NT2/D1 (cell line): ENCODE results near the gene CDH1.

Source experiments
- DNase-seq: peaks from one replicate; pipeline ENCODE4 v3.0.0-alpha.2; 2011; ENCODE audit warnings: low read depth, low spot score
- H3K27me3 ChIP-seq: 2 replicates; pipeline ENCODE4 v1.6.0; 2011; ENCODE audit warnings: mild to moderate bottlenecking; ENCODE audit not compliant: insufficient read length, insufficient read depth
- H3K36me3 ChIP-seq: 2 replicates; pipeline ENCODE4 v1.6.1; 2011; ENCODE audit warnings: mild to moderate bottlenecking, low read length, mixed read lengths; ENCODE audit not compliant: insufficient read depth, insufficient read length
- H3K4me1 ChIP-seq: 2 replicates; pipeline ENCODE4 v1.5.1; 2011; ENCODE audit not compliant: insufficient read depth, insufficient read length
- H3K4me3 ChIP-seq: 2 replicates; pipeline ENCODE4 v1.5.1; 2011; ENCODE audit warnings: low read depth; ENCODE audit not compliant: insufficient read length
- H3K9ac ChIP-seq: 2 replicates; pipeline ENCODE4 v1.6.0; 2011; ENCODE audit warnings: low read depth; ENCODE audit not compliant: insufficient read length
- H3K9me3 ChIP-seq: 2 replicates; pipeline ENCODE4 v1.5.1; 2011; ENCODE audit warnings: mild to moderate bottlenecking, low read length; ENCODE audit not compliant: insufficient read depth
- SUZ12 ChIP-seq: IDR thresholded peaks from 2 replicates; pipeline ENCODE4 v1.6.1; 2011; ENCODE audit not compliant: insufficient read length, insufficient read depth; ENCODE audit errors: extremely low read depth
- YY1 ChIP-seq: IDR thresholded peaks from 2 replicates; pipeline ENCODE4 v1.6.1; 2011; ENCODE audit not compliant: insufficient read length, insufficient read depth
- ZNF274 ChIP-seq: IDR thresholded peaks from 2 replicates; pipeline ENCODE4 v1.6.1; 2011; ENCODE audit warnings: mild to moderate bottlenecking, low read depth, low read length

The CDH1 gene

DNA sequence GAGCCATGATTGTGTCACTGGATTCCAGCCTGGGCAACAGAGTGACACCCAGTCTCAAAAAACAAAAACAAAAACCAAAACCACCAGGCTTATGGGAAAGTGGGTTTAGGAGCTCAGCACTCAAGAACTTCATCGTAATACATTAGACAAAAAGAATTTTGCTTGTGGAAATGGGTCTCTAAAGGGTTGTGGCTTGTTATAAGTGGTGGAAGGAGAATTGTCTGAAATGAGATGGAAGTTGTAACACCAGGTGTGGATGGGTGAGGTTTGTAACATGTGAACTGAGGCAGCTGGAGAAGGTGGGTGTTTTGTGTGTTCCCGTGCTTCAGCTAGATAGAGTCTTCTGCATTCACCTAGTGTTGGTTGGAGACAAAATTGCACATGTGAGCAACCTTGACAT, 35.8 kb downstream of the CDH1 start:
- no peaks in the 10 kb centered on the region for H3K27me3 ChIP-seq
- DNase-seq: no peak
- H3K4me3 ChIP-seq: no peak overlapping the region
- TF ChIP-seq SUZ12: no peak
- TF ChIP-seq ZNF274: no peak
- TF ChIP-seq YY1: no peak
- peaks cover 3% of the 10 kb centered on the region for H3K36me3 ChIP-seq
- no peak overlapping the region for H3K9ac ChIP-seq
- H3K4me1 ChIP-seq: no peaks in the 10 kb centered on the region
- no peaks in the 10 kb centered on the region for H3K9me3 ChIP-seq

DNA sequence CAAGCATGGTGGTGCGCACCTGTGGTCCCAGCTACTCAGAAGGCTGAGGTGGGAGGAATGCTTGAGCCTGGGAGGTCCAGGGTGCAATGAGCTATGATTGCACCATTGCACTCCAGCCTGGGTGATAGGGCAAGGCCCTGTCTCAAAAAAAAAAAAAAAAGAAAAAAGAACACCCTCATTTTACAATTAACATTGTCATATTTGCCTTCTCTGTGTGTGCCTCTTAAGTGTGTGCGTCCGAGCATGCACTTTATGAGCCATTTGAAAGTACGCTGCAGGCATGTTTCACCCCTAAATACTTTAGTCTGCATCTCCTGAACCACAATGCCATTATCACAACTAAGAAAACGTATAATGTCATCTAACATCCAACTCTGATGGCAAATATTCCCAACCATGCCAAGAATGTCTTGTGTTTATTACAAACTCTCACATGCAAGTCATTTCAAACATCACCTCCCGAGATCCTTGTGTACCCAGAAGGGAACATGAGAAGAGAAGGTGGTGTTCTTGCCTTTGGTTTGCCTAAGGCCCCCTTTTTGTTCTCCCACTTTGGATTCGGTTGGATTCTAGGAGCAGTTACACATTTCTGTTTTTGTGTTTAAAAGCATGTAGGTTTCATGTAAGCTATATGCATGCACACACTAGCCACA, 38.0 kb downstream of the CDH1 start:
- Histone ChIP-seq H3K4me3 (no peak overlapping the region), H3K9ac (no peak overlapping the region), H3K36me3 (peaks cover 7% of the 10 kb centered on the region), H3K9me3 (no peaks in the 10 kb centered on the region), H3K27me3 (no peaks in the 10 kb centered on the region), H3K4me1 (peaks cover 8% of the 10 kb centered on the region)
- no peak for DNase-seq
- TF ChIP-seq YY1 (no peak), SUZ12 (no peak), ZNF274 (no peak)

DNA sequence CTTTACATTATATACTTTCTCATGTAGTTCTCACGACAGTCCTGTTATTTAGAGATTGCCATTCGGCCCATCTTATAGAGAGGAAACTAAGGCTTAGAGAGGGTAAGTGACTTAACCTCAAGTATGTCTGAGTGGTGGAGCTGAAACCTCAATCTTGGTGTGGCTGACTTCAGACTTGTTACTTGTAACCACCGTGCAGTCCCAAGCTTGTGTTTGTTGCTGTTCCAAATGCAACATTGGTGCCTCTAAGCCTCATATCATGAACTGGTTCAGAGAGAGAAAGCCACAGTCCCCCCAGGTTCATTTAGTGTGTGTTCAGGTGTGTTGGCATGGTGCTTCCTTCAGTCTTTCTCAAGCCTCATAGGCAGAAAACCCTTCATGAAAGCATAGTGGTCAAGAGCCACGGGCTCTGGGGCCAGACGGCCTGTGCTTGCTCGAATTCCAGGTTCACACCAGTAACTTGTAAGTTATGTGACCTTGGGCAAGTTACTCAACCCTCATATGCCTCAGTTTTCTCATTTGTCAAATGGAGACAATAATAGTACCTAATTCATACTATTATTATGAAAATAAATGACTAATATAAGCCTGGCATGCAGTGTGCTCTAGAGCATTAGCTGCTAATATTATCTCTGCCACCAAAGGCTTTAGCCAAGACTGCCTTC, 39.9 kb downstream of the CDH1 start:
- Histone ChIP-seq H3K9me3 (no peaks in the 10 kb centered on the region), H3K9ac (no peak overlapping the region), H3K4me1 (peaks cover 15% of the 10 kb centered on the region), H3K27me3 (no peaks in the 10 kb centered on the region), H3K4me3 (no peak overlapping the region), H3K36me3 (peaks cover 8% of the 10 kb centered on the region)
- DNase-seq: no peak
- TF ChIP-seq ZNF274 (no peak), SUZ12 (no peak), YY1 (no peak)

DNA sequence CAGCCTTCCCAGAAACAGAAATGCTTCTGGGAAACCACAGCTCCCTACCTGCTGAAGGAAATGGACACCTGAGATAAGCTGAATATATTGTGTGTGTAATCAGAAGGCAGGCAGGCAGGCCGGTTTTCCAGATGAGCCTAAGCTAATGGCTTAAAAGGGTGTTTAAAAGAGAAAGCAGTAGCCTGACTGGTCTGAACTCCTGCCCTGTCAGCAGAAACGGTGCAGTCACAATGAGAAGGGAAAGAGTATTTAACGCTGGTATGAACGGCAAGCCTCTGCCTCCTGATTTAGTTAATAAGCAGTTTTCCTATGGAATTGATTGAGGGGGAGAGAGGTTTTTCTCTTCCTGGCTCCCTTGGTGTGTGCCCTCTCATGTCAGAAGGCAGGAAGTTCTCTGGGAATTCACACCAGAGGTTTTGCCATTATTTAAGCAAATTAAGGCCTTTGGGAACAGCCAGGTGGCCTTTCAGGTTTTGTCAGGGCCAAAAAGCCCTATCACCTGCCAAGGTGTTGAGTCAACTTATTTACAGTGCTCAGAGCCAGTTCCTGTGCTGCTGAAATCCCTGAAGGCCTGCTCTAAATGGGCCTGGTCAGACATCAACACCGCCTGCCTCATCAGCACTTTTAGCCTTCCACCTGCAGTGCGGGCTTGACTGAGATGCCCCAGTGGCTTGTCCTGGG, 41.6 kb downstream of the CDH1 start:
- peaks cover 8% of the 10 kb centered on the region for H3K36me3 ChIP-seq
- H3K4me1 ChIP-seq: peaks cover 21% of the 10 kb centered on the region
- H3K4me3 ChIP-seq: no peak overlapping the region
- TF ChIP-seq SUZ12 (no peak), ZNF274 (no peak), YY1 (no peak)
- H3K9ac ChIP-seq: peak overlapping the region; percentile 12
- DNase-seq: no peak
- H3K9me3 ChIP-seq: no peaks in the 10 kb centered on the region
- H3K27me3 ChIP-seq: no peaks in the 10 kb centered on the region

DNA sequence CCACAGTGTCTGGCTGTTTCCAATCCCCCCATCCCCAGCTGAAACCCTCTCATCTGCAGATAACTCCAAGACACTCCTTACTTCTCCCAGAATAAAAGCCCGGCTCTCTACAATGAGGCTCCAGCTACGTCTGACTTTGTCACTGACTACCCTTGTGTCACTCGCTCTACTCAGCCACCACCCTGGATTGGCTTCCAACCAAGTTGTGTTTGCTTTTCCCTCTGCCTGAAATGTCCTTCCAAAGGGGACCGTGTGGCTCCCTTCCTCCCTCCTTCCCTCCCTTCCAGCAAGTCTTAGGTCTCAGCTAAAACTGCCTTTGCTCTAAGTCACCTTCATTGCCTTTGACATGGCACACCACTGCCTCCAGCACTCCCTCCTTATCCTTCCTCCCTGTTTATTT, 42.8 kb downstream of the CDH1 start:
- peaks cover 8% of the 10 kb centered on the region for H3K36me3 ChIP-seq
- no peak overlapping the region for H3K4me3 ChIP-seq
- H3K27me3 ChIP-seq: no peaks in the 10 kb centered on the region
- DNase-seq: no peak
- TF ChIP-seq YY1 (no peak), ZNF274 (no peak), SUZ12 (no peak)
- H3K4me1 ChIP-seq: peaks cover 21% of the 10 kb centered on the region
- peak overlapping the region; percentile 37 for H3K9ac ChIP-seq
- no peaks in the 10 kb centered on the region for H3K9me3 ChIP-seq

DNA sequence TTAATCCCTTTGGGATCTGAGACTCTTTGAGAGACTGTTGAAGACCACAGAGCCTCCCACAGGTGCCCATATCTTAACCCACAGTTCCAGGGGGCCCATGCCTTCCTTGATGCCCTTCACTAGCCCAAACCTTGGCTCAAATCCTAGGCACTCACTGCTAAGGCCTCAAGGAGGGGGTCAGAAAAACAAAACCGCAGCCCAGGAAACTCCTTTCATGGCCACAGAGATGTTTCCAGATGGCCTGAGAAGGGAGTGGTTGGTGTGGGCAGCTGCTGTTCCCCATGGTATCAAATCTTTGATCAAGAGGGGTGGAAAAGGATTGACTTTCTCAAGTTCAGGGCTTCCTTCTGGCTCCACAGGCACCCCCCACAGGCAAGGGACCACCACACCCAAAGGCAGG, 44.7 kb downstream of the CDH1 start:
- Histone ChIP-seq H3K9me3 (no peaks in the 10 kb centered on the region), H3K4me3 (no peak overlapping the region), H3K36me3 (peaks cover 8% of the 10 kb centered on the region), H3K27me3 (no peaks in the 10 kb centered on the region), H3K9ac (no peak overlapping the region), H3K4me1 (peaks cover 21% of the 10 kb centered on the region)
- TF ChIP-seq SUZ12 (no peak), ZNF274 (no peak), YY1 (no peak)
- no peak for DNase-seq

DNA sequence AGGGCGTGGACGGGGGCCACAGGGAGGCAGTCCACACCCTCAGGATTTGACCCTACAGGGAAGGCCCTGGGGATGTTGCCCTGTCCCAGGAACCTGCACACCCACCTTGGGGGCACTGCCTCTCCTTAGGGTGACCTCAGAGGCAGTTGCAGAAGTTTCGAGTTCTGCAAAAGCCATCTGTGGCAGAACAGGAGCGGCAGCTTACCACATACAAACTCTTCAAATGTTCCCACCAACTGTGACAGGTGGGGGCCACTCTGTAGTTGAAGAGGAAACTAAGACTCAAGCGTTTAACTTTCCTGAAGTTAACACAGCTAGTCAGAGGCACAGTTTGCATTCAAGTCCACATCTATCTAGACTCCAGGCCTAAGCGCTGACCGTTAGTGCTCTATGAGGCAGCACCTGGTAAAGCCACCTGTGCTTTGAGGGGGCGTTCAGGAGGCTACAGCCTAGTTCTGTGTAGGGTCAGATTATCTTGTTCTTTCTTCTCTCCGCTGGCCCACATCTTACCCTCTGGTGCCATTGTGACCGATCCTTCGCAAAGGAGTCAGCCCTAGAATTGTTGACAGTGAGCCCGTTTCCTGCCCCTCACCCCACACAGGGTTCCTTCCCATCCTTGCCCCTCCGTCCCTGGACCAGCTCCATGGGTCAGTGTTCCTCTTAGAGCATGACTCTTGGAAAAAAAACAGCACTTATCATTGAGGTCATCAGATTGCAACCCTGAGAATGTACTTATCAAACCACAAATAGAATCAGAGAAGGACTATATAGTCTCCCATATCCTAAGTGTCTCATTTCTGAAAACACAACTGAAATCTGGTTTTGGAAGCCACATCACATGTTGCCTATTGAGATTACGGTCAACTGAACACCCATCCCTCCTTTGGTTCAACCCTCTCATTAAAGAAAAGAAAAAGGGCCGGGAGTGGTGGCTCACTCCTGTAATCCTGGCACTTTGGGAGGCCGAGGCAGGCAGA, 45.4 kb downstream of the CDH1 start:
- H3K36me3 ChIP-seq: peaks cover 8% of the 10 kb centered on the region
- DNase-seq: no peak
- no peak overlapping the region for H3K4me3 ChIP-seq
- TF ChIP-seq ZNF274 (no peak), YY1 (no peak), SUZ12 (no peak)
- H3K27me3 ChIP-seq: no peaks in the 10 kb centered on the region
- H3K4me1 ChIP-seq: peaks cover 21% of the 10 kb centered on the region
- H3K9ac ChIP-seq: no peak overlapping the region
- no peaks in the 10 kb centered on the region for H3K9me3 ChIP-seq
